ENCODE data around the gene CEMIP2. TPM values are rescaled to one million over a fixed set of nuclear protein-coding genes. Genes with fewer than 3 reads are reported as not detected.

CEMIP2 gene
- total and polyA plus RNA-seq, 10 of the 15 experiments (the other 5 are each of a cell fraction or from before 2014, with no cell fraction given), result 0.50 to 19.2 (median 1.2) TPM

- no peak for TF ChIP-seq BHLHE40 (IDR thresholded peaks at IDR 0.05; ENCODE audit: borderline replicate concordance in 1 of 2, low read depth in 2 of 2, low read length in 1 of 2)
- peak; percentile 26; the same call in 1 of the 2 replicates for TF ChIP-seq NKRF (conservative IDR thresholded peaks at IDR 0.05)
- peak; percentile 55; the same call in 1 of the 2 replicates for TF ChIP-seq IKZF1 (conservative IDR thresholded peaks at IDR 0.05)
- TF ChIP-seq POU2F2 (IDR thresholded peaks at IDR 0.05; ENCODE audit: borderline replicate concordance, low read depth, low read length), result 0 out of 3 replicates have a peak, but pooled peaks have one; percentile 10
- TF ChIP-seq RAD21 (IDR thresholded peaks at IDR 0.05; ENCODE audit: insufficient read depth, low read depth, low read length), result peak; percentile 76
- peak; percentile 44 to 81 (median 59); a peak in 5 of 6 replicates for TF ChIP-seq CTCF (IDR thresholded peaks at IDR 0.05 in 2 of 3, conservative IDR thresholded peaks at IDR 0.05 in 1 of 3; ENCODE audit: control insufficient read depth in 2 of 3, extremely low read depth in 1 of 3, insufficient read depth in 1 of 3, low read depth in 3 of 3, low read length in 3 of 3)
- TF ChIP-seq, protein P1, sequence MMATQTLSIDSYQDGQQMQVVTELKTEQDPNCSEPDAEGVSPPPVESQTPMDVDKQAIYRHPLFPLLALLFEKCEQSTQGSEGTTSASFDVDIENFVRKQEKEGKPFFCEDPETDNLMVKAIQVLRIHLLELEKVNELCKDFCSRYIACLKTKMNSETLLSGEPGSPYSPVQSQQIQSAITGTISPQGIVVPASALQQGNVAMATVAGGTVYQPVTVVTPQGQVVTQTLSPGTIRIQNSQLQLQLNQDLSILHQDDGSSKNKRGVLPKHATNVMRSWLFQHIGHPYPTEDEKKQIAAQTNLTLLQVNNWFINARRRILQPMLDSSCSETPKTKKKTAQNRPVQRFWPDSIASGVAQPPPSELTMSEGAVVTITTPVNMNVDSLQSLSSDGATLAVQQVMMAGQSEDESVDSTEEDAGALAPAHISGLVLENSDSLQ (IDR thresholded peaks at IDR 0.05), result peak; percentile 45
- TF ChIP-seq MEF2A (IDR thresholded peaks at IDR 0.05; ENCODE audit: insufficient read depth, low read depth, low read length), result no peak
- 0 out of 2 replicates have a peak, but pooled peaks have one; percentile 22 for TF ChIP-seq GATAD2B (conservative IDR thresholded peaks at IDR 0.05; ENCODE audit: low read depth)
- TF ChIP-seq SIX5 (IDR thresholded peaks at IDR 0.05; ENCODE audit: low read depth, low read length, severe bottlenecking), result no peak
- TF ChIP-seq CBX5 (IDR thresholded peaks at IDR 0.05; ENCODE audit: low read depth), result no peak
Observed at GRCh38 chr9:71768388-71769174, at the start of gene CEMIP2 (continued).

All from GM12878 (cell line).